Heart right ventricle (tissue), 16 donors: ENCODE measurements around the gene ZNF165. TPM values are rescaled to one million over a fixed set of nuclear protein-coding genes. Genes with fewer than 3 reads are reported as not detected.
"Not testable (repeated sequence)": the region's sequence is repeated elsewhere in the genome, so short reads cannot be mapped to it uniquely, and the experiment has no call there.

Source experiments
- ATAC-seq, 8 donors: fragments of 200-7000 bp; cut with Tn5 transposase; one replicate each; pipeline ENCODE4 v1.9.1; 2020; ENCODE audit warnings: mild to moderate bottlenecking in 8 of 8, moderate library complexity in 8 of 8, moderate number of reproducible peaks in 1 of 8
- DNase-seq, 2 donors: peaks; one replicate each; pipeline ENCODE4 v3.0.0-alpha.2; 2020
- H3K27ac ChIP-seq, 10 donors: fragments of 200-600 bp; sonication (generic) in 2 of 10; one replicate each; pipeline versions ENCODE4 v1.5.0 to v1.8.0; 2020 to 2022; ENCODE audit warnings: mild to moderate bottlenecking in 3 of 10
- H3K27me3 ChIP-seq, 7 donors: fragments of 200-600 bp; one replicate each; pipeline ENCODE4 v1.8.0; 2021 to 2022; ENCODE audit warnings: mild to moderate bottlenecking in 2 of 7
- H3K36me3 ChIP-seq, 9 donors: fragments of 200-600 bp; sonication (generic) in 1 of 9; one replicate each; pipeline versions ENCODE4 v1.5.0 to v1.8.0; 2020 to 2022; ENCODE audit warnings: mild to moderate bottlenecking in 2 of 9
- H3K4me1 ChIP-seq, 9 donors: fragments of 200-600 bp; sonication (generic) in 1 of 9; one replicate each; pipeline versions ENCODE4 v1.5.0 to v1.8.0; 2020 to 2022; ENCODE audit warnings: mild to moderate bottlenecking in 4 of 9
- H3K4me3 ChIP-seq, 10 donors: fragments of 200-600 bp; sonication (generic) in 2 of 10; one replicate each; pipeline versions ENCODE4 v1.5.0 to v1.8.0; 2020 to 2022; ENCODE audit warnings: mild to moderate bottlenecking in 7 of 10, moderate library complexity in 2 of 10
- H3K9me3 ChIP-seq, 11 donors: fragments of 200-600 bp in 10 of 11; sonication (generic) in 2 of 11; one replicate each; pipeline versions ENCODE4 v1.5.0 to v1.8.0; 2013 to 2022; ENCODE audit warnings: mild to moderate bottlenecking in 2 of 11, control low read depth in 1 of 11, moderate library complexity in 1 of 11
- CTCF ChIP-seq, 9 donors: fragments of 200-600 bp; sonication (generic) in 2 of 9; IDR thresholded peaks; one replicate each; pipeline versions ENCODE4 v1.5.0 to v1.8.0; 2021 to 2022; ENCODE audit warnings: antibody characterized with exemption in 9 of 9, mild to moderate bottlenecking in 5 of 9, moderate library complexity in 1 of 9
- WGBS, 2 donors: extraction: QIAGEN DNeasy Blood & Tissue Kit; methylation state at CpG; one replicate each; pipeline ENCODE4 v1.1.7; 2013; ENCODE audit warnings: inconsistent platforms in 1 of 2; 5-methylcytosine and 5-hydroxymethylcytosine counted together
- intact Hi-C, 10 donors: fragments of 100-400 bp; cut with DNase I; formaldehyde crosslinking; loops; one replicate each; pipeline versions ENCODE4 v1.11.1 to v1.14.2; 2022
- polyA plus RNA-seq, 2 donors: library from polyadenylated mRNA; stranded (reverse); fragments of 200-250 nt; gene quantifications; one replicate each; pipeline ENCODE4 v1.2.3, GENCODE V29; 2013
- total RNA-seq, 10 donors: library from RNA; stranded (reverse); fragmentation: NEBNext Ultra II Directional in 3 of 10; extraction: Animal tissue kit (Norgen Biotek cat#: 25700) in 3 of 10; gene quantifications; one replicate each; pipeline versions ENCODE4 v1.2.1 to v1.2.4, GENCODE V29; 2021 to 2023
- donor health status: Arrhythmogenic right ventricular cardiomyopathy.
- donor health status: ischemic (EF 13 %, LVEDD 7.1; RV severe dilation, severe dysfunction).
- donor health status: healthy with polysubstance abuse.
- donor health status: DM: no; HTN: yes; CAD: no.
- donor health status: DM: no; HTN: no; CAD: no.
- donor health status: ischemic (EF 25% LVEDD 6.9; RV normal size, moderate dysfunction).
- donor health status: ischemic (EF 25% LVEDD 5.7; RV mildly dilated, moderate dysfunction).
- donor health status: healthy.
- donor health status: DM: yes; HTN: yes; CAD: no.
- donor health status: Ischemic cardiomyopathy.
- donor health status: ischemic (EF 35%, LVEDD 5.7; RV mildly dilated, moderate dysfunction).
- donor health status: nonischemic (EF 11% LVEDD 7.7; RV severe dilation, severe dysfunction).
- donor health status: DM: yes; HTN: yes; CAD: no.
- donor health status: PGD.
- donor health status: ischemic (EF 29% LVEDD 5.4; RV normal size, mild dysfunction).
- donor health status: nonischemic (EF 23%, LVEDD 6.1; RV moderate dilation, normal function).

Gene ZNF165
- total and polyA plus RNA-seq, 12 donors: 0.27 to 0.69 (median 0.49) TPM; not detected in 1

DNA sequence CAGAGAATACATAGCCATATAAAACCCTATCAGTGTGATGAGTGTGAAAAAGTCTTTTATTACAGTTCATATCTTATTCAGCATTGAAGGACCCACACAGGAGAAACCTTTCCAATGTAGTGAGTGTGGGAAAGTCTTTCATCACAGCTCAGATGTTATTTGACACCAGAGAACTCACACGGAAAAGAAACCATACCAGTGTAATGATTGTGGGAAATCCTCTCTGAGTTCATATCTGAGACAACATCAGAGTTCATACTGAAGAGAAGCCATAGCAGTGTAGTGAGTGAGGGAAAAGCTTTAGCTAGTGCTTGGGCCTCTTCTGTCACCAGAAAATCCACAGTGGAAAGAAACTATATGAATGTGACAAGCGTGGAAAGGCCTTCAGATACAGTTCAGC lies 35.4 kb downstream of the ZNF165 start:
- no peak for ATAC-seq
- no peaks in the 10 kb centered on the region for H3K9me3 ChIP-seq
- WGBS, 2 donors: 66 to 78% methylated on average over 2 of the region's 2 CpGs
- no peak for TF ChIP-seq CTCF (IDR thresholded peaks at IDR 0.05)
- H3K27me3 ChIP-seq: no peaks in the 10 kb centered on the region
- no peak overlapping the region for H3K4me3 ChIP-seq
- no peaks in the 10 kb centered on the region for H3K4me1 ChIP-seq
- peaks cover 0 to 68% (median 22%) of the 10 kb centered on the region in 9 donors for H3K36me3 ChIP-seq
- no peak overlapping the region for H3K27ac ChIP-seq
- DNase-seq: no peak
- intact Hi-C loops: no loop called here

GRCh38 chr6:28117386-28118050 lies 37.1 kb downstream of the ZNF165 start:
- DNase-seq (no peak), ATAC-seq (no peak)
- no peak overlapping the region for H3K4me3 ChIP-seq
- intact Hi-C loops: no loop called here
- no peaks in the 10 kb centered on the region for H3K9me3 ChIP-seq
- no peak for TF ChIP-seq CTCF (IDR thresholded peaks at IDR 0.05)
- H3K27ac ChIP-seq: no peak overlapping the region
- no peaks in the 10 kb centered on the region for H3K4me1 ChIP-seq
- no peaks in the 10 kb centered on the region for H3K27me3 ChIP-seq
- 92 to 93% methylated on average over 2 of the region's 2 CpGs for WGBS, 2 donors
- peaks cover 0 to 84% (median 27%) of the 10 kb centered on the region in 9 donors for H3K36me3 ChIP-seq

- intact Hi-C loops: no loop called here
- Histone ChIP-seq H3K27me3 (no peaks in the 10 kb centered on the region), H3K9me3 (no peaks in the 10 kb centered on the region), H3K36me3 (peaks cover 0 to 89% (median 27%) of the 10 kb centered on the region in 9 donors), H3K4me3 (no peak overlapping the region), H3K27ac (no peak overlapping the region), H3K4me1 (no peaks in the 10 kb centered on the region)
- DNase-seq (no peak), ATAC-seq (no peak)
- 76 to 78% methylated on average over 1 of the region's 1 CpG for WGBS, 2 donors
- TF ChIP-seq CTCF (IDR thresholded peaks at IDR 0.05): no peak
Measured at GRCh38 chr6:28118217-28118616, 37.8 kb downstream of the ZNF165 start.

DNA sequence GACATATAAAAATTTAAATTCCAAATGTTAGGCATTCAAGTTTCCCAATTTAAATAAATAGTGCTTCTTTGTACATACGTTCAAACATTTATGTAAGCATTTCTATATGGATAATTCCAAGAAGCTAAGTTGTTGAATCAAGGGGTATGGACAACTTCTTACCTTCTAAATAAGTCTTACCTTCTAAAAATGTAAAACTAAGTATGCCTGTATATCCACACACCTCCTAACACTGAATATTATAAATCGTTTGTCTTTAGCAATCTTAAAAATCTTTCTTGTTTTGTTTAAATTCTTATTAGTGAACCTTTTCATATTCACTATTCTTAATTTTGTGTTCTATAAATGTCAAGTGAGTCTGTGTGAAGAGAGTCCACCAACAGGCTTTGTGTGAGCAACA lies 41.5 kb downstream of the ZNF165 start:
- H3K36me3 ChIP-seq: peaks cover 0 to 79% (median 19%) of the 10 kb centered on the region in 9 donors
- 95 to 97% methylated on average over 2 of the region's 2 CpGs for WGBS, 2 donors
- no peaks in the 10 kb centered on the region for H3K27me3 ChIP-seq

GRCh38 chr6:28122283-28122682 lies 41.9 kb downstream of the ZNF165 start:
- not testable (repeated sequence) for DNase-seq, H3K27me3 ChIP-seq, H3K9me3 ChIP-seq, ATAC-seq, H3K27ac ChIP-seq, H3K4me3 ChIP-seq
- Histone ChIP-seq H3K4me1 (peaks cover 0 to 33% (median 14%) of the 10 kb centered on the region in 9 donors), H3K36me3 (peaks cover 0 to 79% (median 19%) of the 10 kb centered on the region in 9 donors)
- intact Hi-C loops: loop anchor here in 1 of 10 donors (10.0 kb wide), 1 partner anchor 233 kb away; no protein-coding TSS in a partner anchor
- 94 to 97% methylated on average over 5 of the region's 5 CpGs for WGBS, 2 donors

More for the DNA sequence above, 41.5 kb downstream of the ZNF165 start:
- no peaks in the 10 kb centered on the region for H3K9me3 ChIP-seq
- peaks cover 0 to 33% (median 14%) of the 10 kb centered on the region in 9 donors for H3K4me1 ChIP-seq
- TF ChIP-seq CTCF (IDR thresholded peaks at IDR 0.05): no peak
- no peak overlapping the region for H3K27ac ChIP-seq
- ATAC-seq (no peak), DNase-seq (no peak)
- no peak overlapping the region for H3K4me3 ChIP-seq
- intact Hi-C loops: loop anchor here in 1 of 10 donors (10.0 kb wide), 1 partner anchor 233 kb away; no protein-coding TSS in a partner anchor
